ENCODE results near the gene MAGI1.

MAGI1 gene

GRCh38 chr3:65846936-65847335, 191.8 kb downstream of the MAGI1 start:
- H3K4me3 ChIP-seq (ENCODE audit: insufficient read depth, low read length, poor library complexity, severe bottlenecking): no peak overlapping the region
- H3K36me3 ChIP-seq (ENCODE audit: low read length): no peaks in the 10 kb centered on the region
- H3F3A ChIP-seq (ENCODE audit: insufficient read depth): no peaks in the 10 kb centered on the region
- TF ChIP-seq CTCF (IDR thresholded peaks at IDR 0.05; ENCODE audit: insufficient read depth, low read length, poor library complexity, severe bottlenecking): no peak
- no peak for TF ChIP-seq EZH2phosphoT487 (conservative IDR thresholded peaks at IDR 0.05; ENCODE audit: low read length)
- H3K79me2 ChIP-seq (ENCODE audit: insufficient read depth, low read length): no peaks in the 10 kb centered on the region
- no peak overlapping the region for H3K27ac ChIP-seq (ENCODE audit: low read depth, low read length)
- no peaks in the 10 kb centered on the region for H4K20me1 ChIP-seq (ENCODE audit: low read depth, low read length)
- no peaks in the 10 kb centered on the region for H3K9me2 ChIP-seq (replicated peaks; ENCODE audit: insufficient read depth, low read length)
- H2AFZ ChIP-seq (ENCODE audit: low read depth, low read length, severe bottlenecking): no peak overlapping the region
- no peak overlapping the region for H3K9ac ChIP-seq (ENCODE audit: low read length)
- H3K4me2 ChIP-seq (ENCODE audit: low read depth, low read length, poor library complexity, severe bottlenecking): no peak overlapping the region
- H3K9me3 ChIP-seq (ENCODE audit: insufficient read depth, low read length): no peaks in the 10 kb centered on the region
- no peaks in the 10 kb centered on the region for H3K27me3 ChIP-seq (ENCODE audit: low read length)

DNA sequence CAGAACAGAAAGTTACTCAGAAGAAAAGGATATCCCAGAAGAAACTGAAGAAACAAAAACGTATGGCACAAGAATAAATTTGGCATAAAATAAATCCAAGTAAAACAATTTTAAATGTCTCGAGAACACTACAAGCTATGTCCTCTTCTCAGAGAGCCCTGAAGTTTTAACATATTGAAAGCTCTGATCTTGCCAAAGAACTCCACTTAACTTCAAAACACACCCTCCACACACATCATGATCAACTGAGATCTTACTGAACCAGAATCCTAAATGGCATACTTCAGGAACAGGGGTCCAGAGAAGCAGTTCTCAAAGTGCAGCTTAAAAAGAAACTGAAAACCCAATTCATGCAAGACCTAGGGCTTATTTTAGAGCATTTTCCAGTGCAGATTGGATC, 194.3 kb downstream of the MAGI1 start:
- no peaks in the 10 kb centered on the region for H3K9me2 ChIP-seq (replicated peaks; ENCODE audit: insufficient read depth, low read length)
- no peaks in the 10 kb centered on the region for H3F3A ChIP-seq (ENCODE audit: insufficient read depth)
- no peaks in the 10 kb centered on the region for H4K20me1 ChIP-seq (ENCODE audit: low read depth, low read length)
- H3K4me2 ChIP-seq (ENCODE audit: low read depth, low read length, poor library complexity, severe bottlenecking): no peak overlapping the region
- no peak overlapping the region for H2AFZ ChIP-seq (ENCODE audit: low read depth, low read length, severe bottlenecking)
- no peaks in the 10 kb centered on the region for H3K27me3 ChIP-seq (ENCODE audit: low read length)
- H3K36me3 ChIP-seq (ENCODE audit: low read length): no peaks in the 10 kb centered on the region
- H3K27ac ChIP-seq (ENCODE audit: low read depth, low read length): no peak overlapping the region
- H3K4me3 ChIP-seq (ENCODE audit: insufficient read depth, low read length, poor library complexity, severe bottlenecking): no peak overlapping the region
- TF ChIP-seq EZH2phosphoT487 (conservative IDR thresholded peaks at IDR 0.05; ENCODE audit: low read length) (no peak), CTCF (IDR thresholded peaks at IDR 0.05; ENCODE audit: insufficient read depth, low read length, poor library complexity, severe bottlenecking) (no peak)
- no peaks in the 10 kb centered on the region for H3K9me3 ChIP-seq (ENCODE audit: insufficient read depth, low read length)
- no peak overlapping the region for H3K9ac ChIP-seq (ENCODE audit: low read length)
- H3K79me2 ChIP-seq (ENCODE audit: insufficient read depth, low read length): no peaks in the 10 kb centered on the region

DNA sequence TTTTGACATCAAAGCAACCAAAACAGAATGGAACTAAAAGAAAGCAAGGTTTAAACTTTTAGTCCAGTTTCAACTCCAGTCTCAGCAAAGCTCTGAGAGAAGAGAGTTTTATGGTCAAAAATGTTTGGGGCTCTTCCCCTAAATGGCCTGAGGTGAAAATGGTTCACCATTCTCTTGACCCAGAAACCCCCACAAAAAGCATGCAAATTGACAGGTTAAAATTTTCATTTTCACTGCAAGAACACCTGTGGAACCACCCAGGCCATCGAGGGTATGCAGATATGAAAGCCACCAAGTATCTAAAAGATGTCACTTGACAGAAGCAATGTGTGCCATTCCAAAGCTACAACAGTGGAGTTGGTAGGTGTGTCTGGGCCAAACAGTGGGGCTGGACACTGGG, 195.0 kb downstream of the MAGI1 start:
- Histone ChIP-seq H3K9ac (ENCODE audit: low read length) (no peak overlapping the region), H3K27ac (ENCODE audit: low read depth, low read length) (no peak overlapping the region), H3K4me3 (ENCODE audit: insufficient read depth, low read length, poor library complexity, severe bottlenecking) (no peak overlapping the region), H3K27me3 (ENCODE audit: low read length) (no peaks in the 10 kb centered on the region), H2AFZ (ENCODE audit: low read depth, low read length, severe bottlenecking) (no peak overlapping the region), H3K4me2 (ENCODE audit: low read depth, low read length, poor library complexity, severe bottlenecking) (no peak overlapping the region), H3F3A (ENCODE audit: insufficient read depth) (no peaks in the 10 kb centered on the region), H4K20me1 (ENCODE audit: low read depth, low read length) (no peaks in the 10 kb centered on the region), H3K9me2 (replicated peaks; ENCODE audit: insufficient read depth, low read length) (no peaks in the 10 kb centered on the region), H3K9me3 (ENCODE audit: insufficient read depth, low read length) (no peaks in the 10 kb centered on the region), H3K79me2 (ENCODE audit: insufficient read depth, low read length) (no peaks in the 10 kb centered on the region), H3K36me3 (ENCODE audit: low read length) (no peaks in the 10 kb centered on the region)
- TF ChIP-seq CTCF (IDR thresholded peaks at IDR 0.05; ENCODE audit: insufficient read depth, low read length, poor library complexity, severe bottlenecking): no peak
- no peak for TF ChIP-seq EZH2phosphoT487 (conservative IDR thresholded peaks at IDR 0.05; ENCODE audit: low read length)

- no peaks in the 10 kb centered on the region for H3K9me3 ChIP-seq (ENCODE audit: insufficient read depth, low read length)
- no peaks in the 10 kb centered on the region for H3K36me3 ChIP-seq (ENCODE audit: low read length)
- H3K27me3 ChIP-seq (ENCODE audit: low read length): no peaks in the 10 kb centered on the region
- H2AFZ ChIP-seq (ENCODE audit: low read depth, low read length, severe bottlenecking): no peak overlapping the region
- no peak for TF ChIP-seq EZH2phosphoT487 (conservative IDR thresholded peaks at IDR 0.05; ENCODE audit: low read length)
- no peak for TF ChIP-seq CTCF (IDR thresholded peaks at IDR 0.05; ENCODE audit: insufficient read depth, low read length, poor library complexity, severe bottlenecking)
- no peaks in the 10 kb centered on the region for H3K9me2 ChIP-seq (replicated peaks; ENCODE audit: insufficient read depth, low read length)
- no peaks in the 10 kb centered on the region for H4K20me1 ChIP-seq (ENCODE audit: low read depth, low read length)
- no peak overlapping the region for H3K4me3 ChIP-seq (ENCODE audit: insufficient read depth, low read length, poor library complexity, severe bottlenecking)
- no peaks in the 10 kb centered on the region for H3K79me2 ChIP-seq (ENCODE audit: insufficient read depth, low read length)
- no peak overlapping the region for H3K4me2 ChIP-seq (ENCODE audit: low read depth, low read length, poor library complexity, severe bottlenecking)
- no peaks in the 10 kb centered on the region for H3F3A ChIP-seq (ENCODE audit: insufficient read depth)
- no peak overlapping the region for H3K9ac ChIP-seq (ENCODE audit: low read length)
- H3K27ac ChIP-seq (ENCODE audit: low read depth, low read length): no peak overlapping the region
Observed at GRCh38 chr3:65837604-65838003, 201.1 kb downstream of the MAGI1 start.
